Heart right ventricle (tissue), 16 donors: Measurements from ENCODE around the gene PLEKHO2. TPM values are rescaled to one million over a fixed set of nuclear protein-coding genes. Genes with fewer than 3 reads are reported as not detected.

Experiments used
- ATAC-seq, 8 donors: fragments of 200-7000 bp; cut with Tn5 transposase; one replicate each; pipeline ENCODE4 v1.9.1; 2020; ENCODE audit warnings: mild to moderate bottlenecking in 8 of 8, moderate library complexity in 8 of 8, moderate number of reproducible peaks in 1 of 8
- DNase-seq, 2 donors: peaks; one replicate each; pipeline ENCODE4 v3.0.0-alpha.2; 2020
- H3K27ac ChIP-seq, 10 donors: fragments of 200-600 bp; sonication (generic) in 2 of 10; one replicate each; pipeline versions ENCODE4 v1.5.0 to v1.8.0; 2020 to 2022; ENCODE audit warnings: mild to moderate bottlenecking in 3 of 10
- H3K27me3 ChIP-seq, 7 donors: fragments of 200-600 bp; one replicate each; pipeline ENCODE4 v1.8.0; 2021 to 2022; ENCODE audit warnings: mild to moderate bottlenecking in 2 of 7
- H3K36me3 ChIP-seq, 9 donors: fragments of 200-600 bp; sonication (generic) in 1 of 9; one replicate each; pipeline versions ENCODE4 v1.5.0 to v1.8.0; 2020 to 2022; ENCODE audit warnings: mild to moderate bottlenecking in 2 of 9
- H3K4me1 ChIP-seq, 9 donors: fragments of 200-600 bp; sonication (generic) in 1 of 9; one replicate each; pipeline versions ENCODE4 v1.5.0 to v1.8.0; 2020 to 2022; ENCODE audit warnings: mild to moderate bottlenecking in 4 of 9
- H3K4me3 ChIP-seq, 10 donors: fragments of 200-600 bp; sonication (generic) in 2 of 10; one replicate each; pipeline versions ENCODE4 v1.5.0 to v1.8.0; 2020 to 2022; ENCODE audit warnings: mild to moderate bottlenecking in 7 of 10, moderate library complexity in 2 of 10
- H3K9me3 ChIP-seq, 11 donors: fragments of 200-600 bp in 10 of 11; sonication (generic) in 2 of 11; one replicate each; pipeline versions ENCODE4 v1.5.0 to v1.8.0; 2013 to 2022; ENCODE audit warnings: mild to moderate bottlenecking in 2 of 11, control low read depth in 1 of 11, moderate library complexity in 1 of 11
- WGBS, 2 donors: extraction: QIAGEN DNeasy Blood & Tissue Kit; methylation state at CpG; one replicate each; pipeline ENCODE4 v1.1.7; 2013; ENCODE audit warnings: inconsistent platforms in 1 of 2; 5-methylcytosine and 5-hydroxymethylcytosine counted together
- intact Hi-C, 10 donors: fragments of 100-400 bp; cut with DNase I; formaldehyde crosslinking; loops; one replicate each; pipeline versions ENCODE4 v1.11.1 to v1.14.2; 2022
- polyA plus RNA-seq, 2 donors: library from polyadenylated mRNA; stranded (reverse); fragments of 200-250 nt; gene quantifications; one replicate each; pipeline ENCODE4 v1.2.3, GENCODE V29; 2013
- total RNA-seq, 10 donors: library from RNA; stranded (reverse); fragmentation: NEBNext Ultra II Directional in 3 of 10; extraction: Animal tissue kit (Norgen Biotek cat#: 25700) in 3 of 10; gene quantifications; one replicate each; pipeline versions ENCODE4 v1.2.1 to v1.2.4, GENCODE V29; 2021 to 2023
- TF ChIP-seq, protein P1 (sequence below), 9 donors: fragments of 200-600 bp; sonication (generic) in 2 of 9; IDR thresholded peaks; one replicate each; pipeline versions ENCODE4 v1.5.0 to v1.8.0; 2021 to 2022; ENCODE audit warnings: antibody characterized with exemption in 9 of 9, mild to moderate bottlenecking in 5 of 9, moderate library complexity in 1 of 9
- donor health status: Arrhythmogenic right ventricular cardiomyopathy.
- donor health status: ischemic (EF 13 %, LVEDD 7.1; RV severe dilation, severe dysfunction).
- donor health status: healthy with polysubstance abuse.
- donor health status: DM: no; HTN: yes; CAD: no.
- donor health status: DM: no; HTN: no; CAD: no.
- donor health status: ischemic (EF 25% LVEDD 6.9; RV normal size, moderate dysfunction).
- donor health status: ischemic (EF 25% LVEDD 5.7; RV mildly dilated, moderate dysfunction).
- donor health status: healthy.
- donor health status: DM: yes; HTN: yes; CAD: no.
- donor health status: Ischemic cardiomyopathy.
- donor health status: ischemic (EF 35%, LVEDD 5.7; RV mildly dilated, moderate dysfunction).
- donor health status: nonischemic (EF 11% LVEDD 7.7; RV severe dilation, severe dysfunction).
- donor health status: DM: yes; HTN: yes; CAD: no.
- donor health status: PGD.
- donor health status: ischemic (EF 29% LVEDD 5.4; RV normal size, mild dysfunction).
- donor health status: nonischemic (EF 23%, LVEDD 6.1; RV moderate dilation, normal function).

Gene PLEKHO2
- total and polyA plus RNA-seq, 12 donors = 5.9 to 24.2 (median 9.7) TPM

DNA sequence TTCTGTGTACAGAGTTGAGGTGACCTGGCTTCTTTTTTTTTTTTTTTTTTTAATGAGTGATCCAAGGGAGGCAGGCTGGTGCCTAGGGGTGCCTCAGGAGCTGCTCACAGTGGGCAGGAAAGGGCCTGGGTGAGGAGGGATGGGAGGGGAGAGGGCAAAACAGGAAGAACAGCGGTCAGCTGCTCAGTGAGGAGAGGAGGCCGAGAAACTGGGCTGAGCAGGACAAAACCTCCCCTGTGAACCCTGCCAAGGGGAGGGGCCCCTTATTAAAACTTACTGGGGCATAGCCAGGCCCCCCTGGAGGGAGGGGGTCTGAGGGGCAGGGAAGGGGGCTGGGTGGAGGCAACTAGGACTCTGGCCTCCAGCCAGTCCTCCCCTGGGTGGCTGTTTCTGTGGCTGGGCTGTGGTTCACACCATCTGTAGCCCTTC is 3.5 kb downstream of the PLEKHO2 start:
- Histone ChIP-seq H3K4me1 (peaks cover 22 to 79% (median 53%) of the 10 kb centered on the region in 9 donors), H3K27ac (peak overlapping the region; percentile 52 to 99 (median 98)), H3K4me3 (peak overlapping the region in 9 of 10 donors; percentile 74 to 100 (median 96)), H3K36me3 (peaks cover 0 to 41% (median 18%) of the 10 kb centered on the region in 9 donors), H3K9me3 (no peaks in the 10 kb centered on the region), H3K27me3 (no peaks in the 10 kb centered on the region)
- intact Hi-C loops = loop anchor here in 2 of 10 donors (10.0 kb wide), 2 partner anchors 60 to 140 kb away; partner anchors contain the start of gene SPG21 (in 1 of the 2)
- TF ChIP-seq, protein P1, sequence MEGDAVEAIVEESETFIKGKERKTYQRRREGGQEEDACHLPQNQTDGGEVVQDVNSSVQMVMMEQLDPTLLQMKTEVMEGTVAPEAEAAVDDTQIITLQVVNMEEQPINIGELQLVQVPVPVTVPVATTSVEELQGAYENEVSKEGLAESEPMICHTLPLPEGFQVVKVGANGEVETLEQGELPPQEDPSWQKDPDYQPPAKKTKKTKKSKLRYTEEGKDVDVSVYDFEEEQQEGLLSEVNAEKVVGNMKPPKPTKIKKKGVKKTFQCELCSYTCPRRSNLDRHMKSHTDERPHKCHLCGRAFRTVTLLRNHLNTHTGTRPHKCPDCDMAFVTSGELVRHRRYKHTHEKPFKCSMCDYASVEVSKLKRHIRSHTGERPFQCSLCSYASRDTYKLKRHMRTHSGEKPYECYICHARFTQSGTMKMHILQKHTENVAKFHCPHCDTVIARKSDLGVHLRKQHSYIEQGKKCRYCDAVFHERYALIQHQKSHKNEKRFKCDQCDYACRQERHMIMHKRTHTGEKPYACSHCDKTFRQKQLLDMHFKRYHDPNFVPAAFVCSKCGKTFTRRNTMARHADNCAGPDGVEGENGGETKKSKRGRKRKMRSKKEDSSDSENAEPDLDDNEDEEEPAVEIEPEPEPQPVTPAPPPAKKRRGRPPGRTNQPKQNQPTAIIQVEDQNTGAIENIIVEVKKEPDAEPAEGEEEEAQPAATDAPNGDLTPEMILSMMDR (IDR thresholded peaks at IDR 0.05) = no peak
- DNase-seq (peak; percentile 46 to 51), ATAC-seq (peak in 4 of 8 donors; percentile 6 to 26 (median 16))
- WGBS, 2 donors = 27 to 38% methylated on average over 2 of the region's 2 CpGs

GRCh38 chr15:64845831-64846595 is 4.3 kb downstream of the PLEKHO2 start:
- TF ChIP-seq, protein P1 (IDR thresholded peaks at IDR 0.05) = no peak
- H3K9me3 ChIP-seq = no peaks in the 10 kb centered on the region
- H3K4me1 ChIP-seq = peaks cover 20 to 79% (median 47%) of the 10 kb centered on the region in 9 donors
- DNase-seq = no peak
- intact Hi-C loops = loop anchor here in 2 of 10 donors (10.0 kb wide), 2 partner anchors 59 to 139 kb away; partner anchors contain the start of gene SPG21 (in 1 of the 2)
- no peak for ATAC-seq
- H3K27ac ChIP-seq = peak overlapping the region; percentile 52 to 99 (median 98)
- H3K4me3 ChIP-seq = peak overlapping the region in 7 of 10 donors; percentile 80 to 100 (median 96)
- 74% methylated on average over 13 of the region's 13 CpGs for WGBS, 2 donors
- no peaks in the 10 kb centered on the region for H3K27me3 ChIP-seq
- peaks cover 0 to 50% (median 19%) of the 10 kb centered on the region in 9 donors for H3K36me3 ChIP-seq

- Histone ChIP-seq H3K36me3 (peaks cover 0 to 60% (median 19%) of the 10 kb centered on the region in 9 donors), H3K9me3 (no peaks in the 10 kb centered on the region), H3K27me3 (no peaks in the 10 kb centered on the region), H3K4me1 (peaks cover 19 to 88% (median 53%) of the 10 kb centered on the region in 9 donors), H3K27ac (peak overlapping the region in 2 of 10 donors; percentile 17 to 99), H3K4me3 (no peak overlapping the region)
- ATAC-seq (no peak), DNase-seq (no peak)
- intact Hi-C loops = loop anchor here in 2 of 10 donors (10.0 kb wide), 2 partner anchors 58 to 138 kb away; partner anchors contain the start of gene SPG21 (in 1 of the 2)
- 75 to 85% methylated on average over 3 of the region's 3 CpGs for WGBS, 2 donors
- TF ChIP-seq, protein P1 (IDR thresholded peaks at IDR 0.05) = no peak
These were observed 5.3 kb downstream of the PLEKHO2 start for GRCh38 chr15:64847016-64847415.

GRCh38 chr15:64847448-64847847 is 5.7 kb downstream of the PLEKHO2 start:
- no peaks in the 10 kb centered on the region for H3K27me3 ChIP-seq
- no peak for DNase-seq
- TF ChIP-seq, protein P1 (IDR thresholded peaks at IDR 0.05) = no peak
- 89 to 92% methylated on average over 3 of the region's 3 CpGs for WGBS, 2 donors
- ATAC-seq = no peak
- H3K36me3 ChIP-seq = peaks cover 0 to 64% (median 19%) of the 10 kb centered on the region in 9 donors
- H3K4me1 ChIP-seq = peaks cover 19 to 92% (median 53%) of the 10 kb centered on the region in 9 donors
- H3K9me3 ChIP-seq = no peaks in the 10 kb centered on the region
- H3K27ac ChIP-seq = peak overlapping the region in 2 of 10 donors; percentile 17 to 99
- intact Hi-C loops = loop anchor here in 2 of 10 donors (10.0 kb wide), 2 partner anchors 57 to 137 kb away; partner anchors contain the start of gene SPG21 (in 1 of the 2)
- H3K4me3 ChIP-seq = no peak overlapping the region
